T-helper 22 cell (primary cell): ENCODE measurements around the gene TMEM26.

Source experiments
- DNase-seq: peaks from one replicate; pipeline ENCODE4 v3.0.0-alpha.2; 2020; ENCODE audit warnings: low read depth

The TMEM26 gene

DNA sequence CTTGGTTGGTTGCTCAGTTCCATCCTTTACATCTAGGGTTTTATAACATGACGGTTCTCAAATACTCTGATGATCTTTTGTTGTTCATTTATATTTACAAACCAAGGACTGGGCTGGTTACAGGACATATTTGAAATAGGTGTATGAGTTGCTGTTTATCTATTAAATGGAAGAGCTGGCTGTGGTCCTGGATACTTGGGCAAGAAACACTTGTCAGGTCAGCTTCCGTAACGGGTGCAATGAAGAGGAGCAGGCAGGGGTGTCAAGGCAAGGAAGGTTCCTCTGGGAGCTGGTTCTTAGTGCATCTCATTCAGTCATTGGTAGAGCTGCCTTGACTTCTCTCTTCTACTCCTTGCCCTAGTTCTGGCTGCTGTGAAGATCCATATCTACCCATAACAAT lies 4.8 kb upstream of the TMEM26 start:
- no peak for DNase-seq

DNA sequence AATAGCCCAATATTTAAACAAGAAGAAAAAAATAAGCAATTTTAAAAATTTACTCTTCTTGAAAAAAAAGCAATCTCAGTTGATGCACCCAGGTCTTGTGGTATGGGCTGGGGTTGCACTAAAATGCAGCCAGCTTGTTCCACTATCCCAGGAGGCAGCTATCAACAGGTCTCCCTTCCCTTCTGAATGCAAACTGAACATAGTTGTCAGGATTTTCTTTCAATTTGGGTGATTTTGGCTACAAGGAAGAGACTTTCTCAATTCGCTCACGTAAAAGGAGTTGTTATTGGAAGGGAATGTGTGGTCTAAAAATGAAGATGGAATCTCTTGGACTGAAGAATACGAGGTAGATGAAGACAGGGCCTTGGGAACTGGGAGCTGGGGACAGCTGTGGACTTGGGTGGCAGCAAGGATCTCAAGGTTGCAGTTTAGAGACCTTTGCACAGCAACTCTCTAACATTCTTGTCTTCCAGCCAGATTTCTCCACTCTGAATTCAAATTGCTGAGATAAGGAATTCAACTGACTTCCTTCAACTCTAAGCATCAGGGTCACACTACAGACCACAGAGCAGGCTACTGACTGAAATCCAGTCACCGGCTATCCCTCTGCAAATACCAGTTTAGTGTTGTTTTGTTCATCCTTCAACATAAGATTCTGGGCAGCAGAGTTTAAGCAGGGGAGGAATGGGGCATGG lies 3.1 kb upstream of the TMEM26 start:
- DNase-seq, result no peak

DNA sequence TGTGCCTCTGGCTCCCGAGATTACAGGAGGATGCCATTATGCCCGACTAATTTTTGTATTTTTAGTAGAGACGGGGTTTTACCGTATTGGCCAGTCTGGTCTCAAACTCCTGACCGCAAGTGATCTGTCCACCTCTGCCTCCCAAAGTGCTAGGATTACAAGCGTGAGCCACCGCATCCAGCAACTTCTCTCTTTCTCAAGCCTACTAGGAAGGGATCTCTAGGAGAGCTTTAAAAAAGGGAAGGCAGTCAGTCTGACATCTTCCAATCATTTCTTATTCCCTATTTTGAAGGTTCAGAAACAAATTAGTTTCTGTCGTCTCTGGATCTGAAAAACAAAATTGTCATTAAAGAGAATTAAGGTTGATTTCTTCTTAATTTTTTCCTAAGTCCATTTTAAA lies 2.5 kb upstream of the TMEM26 start:
- DNase-seq, result no peak

DNA sequence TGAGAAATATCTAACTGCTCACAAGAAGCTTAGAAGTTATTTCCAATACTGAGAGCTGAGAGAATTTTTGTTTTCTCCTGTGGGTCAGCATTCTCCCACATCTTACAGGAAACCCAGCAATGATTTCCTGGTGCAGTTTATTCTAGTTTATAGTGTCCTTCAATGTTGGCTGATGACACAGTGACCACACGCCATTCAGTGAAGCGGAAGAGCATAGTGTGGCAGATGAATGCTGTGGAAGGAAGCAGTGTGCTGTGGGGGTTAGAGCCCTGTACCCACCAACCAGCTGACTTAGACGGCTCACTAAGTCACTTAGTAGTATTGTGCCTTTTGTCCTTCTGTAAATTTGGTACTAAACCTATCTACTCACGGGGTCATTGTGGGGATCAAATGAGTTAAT lies 1.4 kb upstream of the TMEM26 start:
- no peak for DNase-seq

DNA sequence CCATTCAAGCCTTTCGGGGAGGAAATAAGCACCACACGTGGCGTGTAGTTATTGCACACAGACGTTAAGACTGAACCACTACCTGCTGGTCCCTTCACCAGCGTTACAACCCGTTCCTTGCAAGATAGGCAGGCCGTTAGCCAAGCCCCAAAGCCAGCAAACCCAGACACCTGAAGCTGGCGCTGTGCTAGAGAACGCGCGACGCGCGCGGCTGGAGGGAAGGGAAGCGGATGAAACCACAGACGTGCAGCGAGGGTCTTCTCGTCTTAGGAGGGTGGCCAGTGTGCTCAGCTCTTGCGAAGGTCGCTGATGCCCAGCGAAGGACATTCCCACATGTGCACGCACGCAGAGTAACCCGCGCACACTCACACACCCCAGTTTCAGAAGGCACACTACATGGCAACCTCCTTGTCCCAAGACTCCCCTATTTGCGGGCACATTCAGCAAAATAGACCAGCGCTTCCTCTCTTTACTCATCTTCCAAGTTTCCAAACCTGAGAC lies 980 bp downstream of the TMEM26 start:
- no peak for DNase-seq

DNA sequence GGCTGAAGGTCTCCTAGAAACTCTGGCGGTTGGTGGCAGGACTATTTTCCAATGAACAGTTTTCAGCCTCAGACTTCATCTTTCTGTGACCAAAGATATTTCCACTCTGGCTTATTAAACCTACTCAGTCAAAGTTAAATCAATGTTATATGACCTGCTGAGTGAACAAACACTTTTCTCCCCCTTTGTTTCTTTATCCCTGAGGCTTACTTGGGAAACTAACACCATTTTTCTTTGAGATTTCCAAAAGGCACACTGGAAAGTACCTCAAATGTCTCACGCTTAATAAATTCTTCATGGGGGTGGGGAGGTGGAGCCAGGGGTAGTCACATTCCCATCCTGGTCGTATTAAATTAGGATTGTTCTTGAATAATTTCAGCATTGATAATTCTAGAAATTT lies 1.8 kb downstream of the TMEM26 start:
- DNase-seq, result no peak

DNA sequence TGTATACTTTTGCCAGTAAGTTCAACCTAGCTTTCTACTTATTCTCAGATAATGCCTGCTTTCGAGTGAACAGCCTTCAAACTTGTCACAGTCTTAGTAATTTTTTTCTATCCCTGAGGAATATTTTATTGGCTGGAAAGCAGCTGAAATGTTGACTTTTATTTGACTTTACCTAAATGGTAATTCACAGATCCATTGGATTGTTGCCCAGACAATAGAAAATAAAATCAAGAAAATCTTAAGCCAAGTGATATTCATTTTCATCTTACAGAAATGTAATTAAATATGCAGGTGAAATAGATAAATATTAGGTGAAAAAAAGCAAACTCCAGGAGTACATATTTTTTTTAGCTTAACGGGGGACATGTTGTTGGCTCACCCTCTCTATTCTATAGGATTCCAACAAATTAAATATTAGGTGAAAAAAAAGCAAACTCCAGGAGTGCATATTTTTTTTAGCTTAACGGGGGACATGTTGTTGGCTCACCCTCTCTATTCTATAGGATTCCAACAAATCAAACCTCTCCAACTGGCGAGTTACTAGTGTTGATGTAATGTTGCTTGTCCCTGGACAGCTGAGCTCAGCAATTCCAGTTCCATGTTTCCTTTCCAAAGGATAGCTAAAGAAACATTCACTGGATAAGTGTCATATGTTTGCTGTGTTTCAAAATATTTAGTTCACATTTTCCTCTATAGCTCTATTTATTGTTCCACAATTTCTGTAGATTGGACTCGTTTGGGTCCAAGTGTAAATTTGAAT lies 4.2 kb downstream of the TMEM26 start:
- no peak for DNase-seq

DNA sequence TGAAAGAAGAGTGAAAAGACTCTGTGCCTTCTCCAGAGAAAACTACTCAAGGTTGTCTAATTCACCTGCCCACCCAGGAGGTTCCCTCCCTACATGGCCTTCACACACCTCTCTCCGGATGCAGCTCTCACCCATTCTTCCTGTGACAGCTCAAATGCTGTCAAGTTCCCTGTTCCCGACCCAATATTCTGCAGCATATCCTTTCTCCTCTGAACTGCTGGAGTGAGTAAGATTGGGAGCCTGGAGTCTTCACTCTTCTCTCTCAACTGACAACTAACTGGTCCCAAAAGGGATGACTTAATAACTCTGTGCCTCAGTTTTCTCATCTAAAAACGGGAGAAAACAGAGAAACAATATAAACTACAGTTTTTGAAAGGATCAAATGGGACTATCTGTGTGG lies 5.1 kb downstream of the TMEM26 start:
- DNase-seq, result no peak

DNA sequence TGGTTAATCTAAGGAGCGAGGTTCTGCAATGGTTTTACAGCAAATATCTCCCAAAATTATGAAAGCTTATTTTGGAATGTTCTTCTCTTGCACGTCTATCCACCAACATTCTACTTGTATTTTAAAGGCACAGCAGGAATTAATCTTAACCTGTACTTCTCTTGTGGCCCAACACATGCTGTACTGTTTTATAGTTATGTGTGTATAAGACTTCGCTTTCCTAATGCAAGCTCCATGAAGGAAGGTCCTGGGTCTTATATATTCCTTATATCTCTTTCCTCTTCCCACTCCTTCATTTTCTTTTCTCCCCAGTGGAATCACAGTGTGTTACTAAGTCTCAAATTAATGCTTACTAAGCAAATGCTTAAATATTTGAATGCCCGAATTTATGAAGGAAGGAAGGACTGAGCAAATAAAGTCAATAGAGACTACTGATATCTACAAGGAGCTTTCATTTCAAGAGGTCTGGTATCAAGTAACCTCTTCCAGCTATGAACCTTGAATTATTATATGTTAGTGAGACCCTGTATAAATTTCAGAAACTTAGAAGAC lies 14.0 kb downstream of the TMEM26 start:
- DNase-seq, result no peak

DNA sequence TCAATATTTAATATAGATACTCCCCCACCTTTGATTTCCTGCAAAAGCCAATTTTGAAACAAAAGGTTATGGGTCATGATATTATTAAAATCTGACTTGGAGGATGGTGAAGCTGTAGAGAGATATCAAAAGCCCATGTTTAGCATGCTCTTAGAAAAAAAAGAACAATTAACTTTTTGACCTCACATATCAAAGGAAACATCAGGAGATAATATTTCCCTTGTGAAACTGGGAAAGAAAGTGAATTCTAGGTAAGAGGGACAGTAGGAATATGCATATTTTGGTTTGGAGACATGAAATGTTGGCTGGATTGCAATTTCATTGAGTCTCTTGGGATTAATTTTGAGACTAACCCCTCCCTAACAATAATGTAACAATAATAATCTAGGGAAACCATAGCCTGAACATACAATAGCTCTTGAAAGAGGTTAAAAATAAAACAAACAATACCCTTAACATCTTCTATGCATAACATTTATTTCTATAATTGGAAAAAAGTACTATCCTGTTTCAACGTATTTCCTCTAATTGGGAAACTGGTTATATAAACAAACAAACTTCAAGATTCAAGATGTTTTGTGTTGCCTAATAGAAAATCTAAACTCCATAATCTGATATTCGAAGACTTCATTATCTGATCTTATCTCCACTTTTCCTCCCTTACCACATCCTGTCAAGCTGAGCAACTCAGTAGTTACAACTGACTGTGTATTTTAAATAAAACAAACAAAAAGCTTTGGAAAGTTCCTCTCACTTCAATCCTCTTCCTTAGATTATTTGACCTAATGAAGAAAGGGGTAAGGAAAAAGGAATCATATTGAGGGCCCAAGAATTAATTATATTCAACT lies 14.8 kb downstream of the TMEM26 start:
- DNase-seq, result no peak

DNA sequence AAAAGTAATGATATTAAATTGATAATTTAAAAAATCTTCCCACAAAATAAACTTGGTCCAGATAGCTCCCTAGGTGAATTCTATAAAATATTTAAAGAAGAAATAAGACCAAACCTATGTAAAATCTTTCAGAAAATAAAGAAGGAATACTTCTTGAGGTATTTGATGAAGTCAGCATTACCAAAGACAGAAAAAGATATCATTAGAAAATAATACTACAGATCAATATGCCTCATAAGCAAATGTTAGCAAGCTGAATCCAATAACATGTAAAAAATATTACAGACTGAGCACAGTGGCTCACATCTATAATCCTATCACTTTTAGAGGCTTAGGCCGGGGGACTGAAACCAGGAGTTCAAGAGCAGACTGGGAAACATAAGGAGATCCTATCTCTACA lies 30.0 kb downstream of the TMEM26 start:
- no peak for DNase-seq

DNA sequence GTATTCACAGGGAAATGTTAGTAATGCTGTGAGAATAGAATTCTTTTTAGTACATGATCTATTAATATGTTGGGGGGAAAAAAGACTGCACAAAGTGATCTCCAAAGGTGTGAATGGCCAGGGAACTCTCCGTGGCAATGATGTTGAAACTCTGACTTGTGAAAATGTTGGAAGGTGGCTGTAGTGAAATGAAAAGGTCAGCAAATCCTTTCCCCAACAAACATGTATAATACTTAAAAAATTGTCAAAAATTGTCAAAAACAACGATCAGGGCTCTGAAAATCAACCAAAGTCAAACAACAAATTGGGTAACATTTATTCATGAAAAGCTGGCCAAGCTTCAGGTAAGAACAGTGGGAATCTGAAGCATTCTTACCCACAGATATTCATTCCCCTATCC lies 35.5 kb downstream of the TMEM26 start:
- DNase-seq, result no peak

DNA sequence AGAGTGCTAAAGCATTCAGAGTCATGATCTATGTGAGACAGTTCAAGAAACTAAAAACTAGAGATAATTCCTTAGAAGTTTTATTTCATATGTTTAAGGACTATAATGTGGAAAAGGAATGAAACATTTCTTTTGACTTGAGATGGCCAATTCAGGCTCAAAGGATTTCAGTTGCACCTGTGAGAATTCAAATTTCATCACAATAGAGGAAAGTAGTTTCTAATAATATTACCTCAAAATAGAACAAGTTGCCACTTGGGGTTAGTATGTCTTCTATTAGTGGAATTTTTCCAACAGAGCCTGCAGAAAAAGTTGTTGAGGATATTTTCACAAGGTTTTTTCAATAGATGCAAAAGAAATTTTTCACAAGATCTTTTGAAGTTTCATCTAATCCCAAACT lies 37.4 kb downstream of the TMEM26 start:
- no peak for DNase-seq

DNA sequence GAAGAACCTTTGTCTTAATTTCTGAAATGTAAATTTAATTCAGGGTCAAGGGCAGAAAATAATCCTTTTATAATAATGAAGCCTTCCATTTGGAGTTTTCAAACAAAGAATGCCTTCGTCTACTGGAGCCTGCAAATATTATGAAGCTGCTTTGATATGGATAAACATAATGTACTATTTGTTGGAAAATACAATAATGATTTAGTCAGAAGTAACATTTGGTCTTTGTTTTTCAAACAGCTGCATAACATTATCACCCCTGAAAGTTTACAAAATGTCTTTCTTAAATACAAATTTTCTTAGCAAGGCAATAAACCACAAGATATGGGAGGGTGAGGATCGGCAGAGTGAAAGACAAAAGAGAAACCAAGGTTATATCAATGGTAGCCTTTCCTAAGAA lies 41.5 kb downstream of the TMEM26 start:
- DNase-seq, result no peak

DNA sequence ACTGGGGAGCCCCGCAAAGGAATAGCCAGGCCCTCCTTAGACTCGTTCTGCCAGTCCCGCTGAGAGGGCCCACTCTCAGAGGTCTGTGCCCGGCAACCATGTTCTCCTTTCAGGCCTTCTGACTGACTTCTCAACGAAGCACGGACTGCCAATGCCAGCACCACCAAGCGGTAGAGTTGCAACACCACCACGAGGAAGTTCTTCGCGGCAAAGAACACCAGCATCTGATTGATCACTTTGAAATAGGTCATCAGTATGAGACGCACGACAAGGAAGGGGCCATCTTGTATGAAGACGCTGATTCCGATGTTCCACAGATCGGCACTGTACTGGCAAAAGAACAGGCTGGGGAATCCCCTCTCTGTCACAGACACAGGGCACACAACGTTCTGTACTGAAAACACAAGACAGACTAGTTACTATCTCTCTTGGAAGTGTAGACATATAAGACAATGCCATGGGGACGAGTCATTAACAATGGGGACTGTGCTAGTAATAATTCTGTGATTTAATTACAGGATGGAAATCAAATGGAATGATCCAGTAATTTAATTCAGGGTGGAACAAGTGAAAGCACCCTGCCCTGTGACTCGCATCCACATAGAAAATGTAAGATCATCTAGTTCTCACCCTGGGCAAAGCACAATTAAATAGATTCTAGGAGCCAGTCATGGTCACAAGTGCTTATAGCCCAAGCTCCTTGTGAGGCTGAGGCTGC lies 42.7 kb downstream of the TMEM26 start:
- DNase-seq, result no peak

DNA sequence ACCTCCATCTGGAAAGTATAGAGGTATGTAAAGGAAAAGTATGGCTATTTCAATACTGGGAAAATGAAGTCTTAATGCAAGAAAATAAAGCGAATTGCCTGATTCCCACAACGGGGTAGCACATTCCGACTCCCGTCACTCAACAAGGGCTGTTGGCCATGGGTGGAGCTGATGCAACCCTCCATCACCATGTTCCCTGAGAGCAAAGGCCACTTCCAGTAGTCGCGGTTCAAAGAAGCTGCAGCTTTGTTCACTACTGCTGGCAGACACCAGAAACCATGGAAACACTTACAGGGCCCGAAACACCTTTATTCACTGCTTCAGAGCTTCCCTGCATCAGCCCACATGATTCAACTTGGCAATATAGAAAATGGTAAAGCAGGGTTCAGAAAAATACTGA lies 44.0 kb downstream of the TMEM26 start:
- DNase-seq, result no peak

DNA sequence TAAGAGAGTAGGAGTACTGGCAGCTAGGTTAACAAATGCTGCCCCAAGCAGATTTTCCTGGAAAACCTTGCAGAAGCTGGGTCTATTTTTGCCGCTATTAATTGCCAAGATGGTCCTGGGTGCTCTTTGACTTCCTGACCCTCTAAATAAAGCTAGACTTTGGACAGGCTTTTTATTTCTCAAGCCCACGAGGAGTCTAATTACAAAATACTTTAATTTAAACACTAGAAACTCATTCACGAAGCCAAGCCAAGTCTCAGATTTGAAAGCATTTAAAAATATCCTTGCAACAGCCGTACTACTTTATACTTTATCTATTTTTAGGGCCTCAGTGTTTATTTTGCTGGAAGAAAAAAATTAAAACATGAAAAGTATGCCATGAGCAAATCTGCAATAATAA lies 45.1 kb downstream of the TMEM26 start:
- DNase-seq, result no peak

DNA sequence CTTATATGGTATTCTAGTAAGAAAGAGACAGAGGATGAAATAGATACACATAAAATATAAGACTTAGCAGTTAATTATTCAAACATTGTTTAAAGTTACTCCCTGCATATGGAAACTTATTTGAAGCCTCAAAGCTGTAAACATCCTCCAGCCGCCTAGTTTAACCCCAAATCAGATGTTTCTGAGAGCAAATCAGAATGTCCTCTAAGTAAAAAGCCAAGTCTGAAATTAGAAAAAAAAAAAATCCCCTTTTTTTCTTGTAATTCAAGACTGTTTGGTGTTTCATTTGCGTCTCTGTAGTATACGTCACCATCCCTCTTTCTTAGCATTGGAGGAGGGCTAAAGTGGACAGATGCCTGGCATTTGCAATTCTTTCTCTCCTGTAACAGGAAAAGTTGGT lies 46.4 kb downstream of the TMEM26 start:
- DNase-seq, result no peak

DNA sequence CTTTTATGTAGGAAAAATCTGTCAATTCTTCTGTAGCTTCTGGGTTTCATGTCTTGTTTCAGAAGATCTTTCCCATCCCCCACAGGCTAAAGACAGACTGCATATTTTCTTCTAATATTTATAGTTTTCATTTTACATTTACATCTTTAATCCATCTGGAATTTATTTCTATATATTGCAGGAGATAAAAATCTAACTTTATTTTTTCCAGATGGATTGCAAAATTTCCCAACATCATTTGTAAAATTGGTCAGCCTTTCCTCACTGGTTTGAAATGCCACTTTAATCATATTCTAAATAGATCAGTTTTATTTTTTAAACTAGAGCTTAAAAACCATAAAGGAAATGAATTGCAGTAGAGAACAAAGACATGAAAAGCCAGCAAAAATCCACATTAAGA lies 46.9 kb downstream of the TMEM26 start:
- DNase-seq, result no peak

DNA sequence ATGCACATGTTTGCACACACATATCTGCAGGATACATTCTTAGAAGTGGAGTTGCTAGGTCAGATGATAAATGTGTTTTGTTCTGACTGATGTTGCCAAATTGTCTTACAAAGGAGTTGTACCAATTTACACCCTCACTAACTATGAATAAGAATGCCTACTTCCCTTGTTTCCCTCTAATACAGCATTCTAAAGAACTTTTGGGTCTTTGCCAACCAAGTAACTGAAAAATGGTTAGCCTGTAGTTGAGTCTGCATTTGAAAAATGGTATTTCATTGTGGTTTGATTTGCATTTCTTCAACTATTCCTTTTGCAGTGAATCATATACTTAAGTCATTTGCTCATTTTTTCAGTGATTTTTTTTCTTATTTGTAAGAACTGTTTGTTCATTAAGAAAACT lies 48.4 kb downstream of the TMEM26 start:
- DNase-seq, result no peak

DNA sequence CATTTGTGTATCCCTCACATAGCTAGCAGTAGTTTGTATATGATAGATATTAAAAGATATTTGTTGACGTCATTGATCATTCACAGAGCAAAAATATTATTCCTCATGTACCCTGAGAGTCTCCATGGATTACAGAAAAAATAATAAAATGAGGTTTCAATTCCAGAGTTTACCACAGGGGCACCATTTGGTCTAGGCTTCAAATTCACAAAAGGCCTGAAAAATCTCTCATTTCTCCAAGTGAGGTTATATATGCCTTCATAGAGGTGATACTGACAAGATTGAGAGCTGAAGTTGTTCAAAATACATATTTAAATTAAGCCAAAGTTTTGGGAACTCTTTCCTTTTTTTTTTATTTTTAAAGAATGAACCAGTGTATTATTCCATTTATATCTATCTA lies 52.7 kb downstream of the TMEM26 start:
- no peak for DNase-seq

DNA sequence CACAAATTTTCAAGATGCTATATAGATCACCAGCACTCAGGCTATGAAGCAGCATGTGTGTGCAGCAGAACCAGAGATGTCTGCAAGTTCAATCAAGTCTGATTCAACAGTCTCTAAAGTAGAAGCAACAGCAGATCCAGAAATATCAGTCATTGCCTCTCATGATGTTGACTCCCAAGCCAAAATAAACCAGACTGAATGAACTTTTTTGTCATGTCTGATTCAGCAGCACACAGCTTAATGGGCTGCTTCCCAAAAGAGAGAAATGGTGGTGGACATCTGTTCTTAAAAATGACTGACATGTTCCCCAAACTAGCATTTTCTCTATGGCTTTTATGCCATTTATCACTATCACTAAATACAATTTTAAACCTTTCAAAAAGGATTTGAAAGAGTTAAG lies 53.8 kb downstream of the TMEM26 start:
- DNase-seq, result no peak
